OCI-LY3 (cell line): ENCODE measurements around the gene DRC1.

Experiments
- H2AFZ ChIP-seq: fragments of 200-600, 300-600 bp; shearing (Covaris generic); 2 replicates; pipeline ENCODE4 v1.6.0; 2014; ENCODE audit warnings: antibody characterized with exemption, low read depth, low read length
- H3K27ac ChIP-seq: fragments of 200-600, 300-600 bp; sonication (generic); 2 replicates; pipeline ENCODE4 v1.5.1; 2014; ENCODE audit warnings: mild to moderate bottlenecking, low read length, moderate library complexity, mixed read lengths
- H3K27me3 ChIP-seq: fragments of 200-600, 300-600 bp; sonication (generic); 2 replicates; pipeline ENCODE4 v1.6.1; 2014; ENCODE audit warnings: low read depth, low read length, mixed read lengths
- H3K36me3 ChIP-seq: fragments of 200-600, 300-600 bp; sonication (generic); replicated peaks from 2 replicates; pipeline ENCODE3; 2014; ENCODE audit warnings: low read depth, low read length, mixed read lengths
- H3K4me1 ChIP-seq: fragments of 300-600, 200-600 bp; sonication (generic); 2 replicates; pipeline ENCODE4 v1.6.1; 2014; ENCODE audit warnings: low read length, mixed read lengths
- H3K4me2 ChIP-seq: fragments of 200-600, 300-600 bp; sonication (generic); 2 replicates; pipeline ENCODE4 v1.6.1; 2014; ENCODE audit warnings: low read length, mixed read lengths
- H3K4me3 ChIP-seq: fragments of 300-600, 200-600 bp; sonication (generic); 2 replicates; pipeline ENCODE4 v1.5.1; 2014; ENCODE audit warnings: antibody characterized with exemption, mild to moderate bottlenecking, low read length, moderate library complexity
- H3K79me2 ChIP-seq: fragments of 300-600, 200-600 bp; shearing (Covaris generic); 2 replicates; pipeline ENCODE4 v1.6.1; 2014; ENCODE audit warnings: mild to moderate bottlenecking, low read length, mixed read lengths
- H3K9ac ChIP-seq: fragments of 300-600, 200-600 bp; shearing (Covaris generic); 2 replicates; pipeline ENCODE4 v1.6.0; 2014; ENCODE audit warnings: mild to moderate bottlenecking, low read length, moderate library complexity
- H3K9me3 ChIP-seq: fragments of 200-600, 300-600 bp; shearing (Covaris generic); 2 replicates; pipeline ENCODE4 v1.6.1; 2014; ENCODE audit warnings: low read length, mixed read lengths; ENCODE audit not compliant: insufficient read depth
- H4K20me1 ChIP-seq: fragments of 200-600, 300-600 bp; sonication (generic); 2 replicates; pipeline ENCODE4 v1.6.1; 2016; ENCODE audit warnings: low read length, mixed read lengths; ENCODE audit not compliant: insufficient read depth
- EZH2phosphoT487 ChIP-seq: fragments of 200-600 bp; shearing (Covaris generic); IDR thresholded peaks from 2 replicates; pipeline ENCODE4 v1.6.1; 2018; ENCODE audit warnings: antibody characterized with exemption, mixed run types, low read depth
- TF ChIP-seq, protein P1 (sequence below): fragments of 200-600, 300-600 bp; sonication (generic); IDR thresholded peaks from 2 replicates; pipeline ENCODE4 v1.5.1; 2014; ENCODE audit warnings: antibody characterized with exemption, low read length, low read depth

The DRC1 gene

DNA sequence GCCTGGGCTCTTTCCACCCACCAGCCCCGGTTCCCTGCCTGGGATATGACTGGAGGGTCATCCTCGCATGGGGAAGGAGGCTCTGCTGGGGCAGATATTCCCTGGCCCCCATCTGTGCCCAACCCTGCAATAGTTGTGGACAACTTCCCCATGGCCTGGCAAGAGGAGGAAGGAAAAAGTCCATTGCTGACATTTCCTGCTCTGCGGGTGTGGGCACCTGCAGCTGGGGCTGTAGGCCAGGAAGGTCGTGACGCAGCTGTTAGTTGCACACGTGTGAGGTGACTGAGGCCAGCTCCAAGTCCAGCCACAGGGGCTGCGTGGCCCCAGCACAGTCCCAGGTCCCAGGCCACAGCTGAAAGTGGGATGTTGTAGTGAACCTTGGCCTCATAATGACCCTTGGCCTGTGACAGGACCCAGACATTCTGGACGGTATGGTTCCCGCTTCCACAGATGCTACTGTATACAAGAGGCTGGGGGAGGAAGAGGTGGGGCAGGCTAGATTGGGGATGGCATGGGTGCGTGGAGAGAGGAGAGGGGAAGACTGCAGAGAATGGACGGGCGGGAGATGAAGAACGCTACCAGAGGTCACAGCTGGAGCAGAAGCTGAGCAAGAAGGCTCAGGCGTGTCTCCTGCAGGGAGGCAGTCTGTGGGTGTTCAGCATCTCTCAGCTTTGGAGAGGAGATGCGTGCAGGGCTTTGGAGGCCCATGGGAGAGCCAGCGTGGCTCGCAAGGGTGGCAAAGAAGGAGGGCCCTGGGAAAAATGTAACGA is 54.1 kb downstream of the DRC1 start:
- no peak overlapping the region for H3K27ac ChIP-seq

GRCh38 chr2:26456440-26457250 is 54.9 kb downstream of the DRC1 start:
- Histone ChIP-seq H3K79me2 (no peaks in the 10 kb centered on the region), H3K4me2 (no peak overlapping the region), H4K20me1 (no peaks in the 10 kb centered on the region), H3K36me3 (no peaks in the 10 kb centered on the region), H2AFZ (no peak overlapping the region), H3K27ac (no peak overlapping the region), H3K27me3 (no peaks in the 10 kb centered on the region), H3K4me1 (no peaks in the 10 kb centered on the region), H3K9ac (no peak overlapping the region), H3K9me3 (no peaks in the 10 kb centered on the region), H3K4me3 (no peak overlapping the region)
- TF ChIP-seq, protein P1, sequence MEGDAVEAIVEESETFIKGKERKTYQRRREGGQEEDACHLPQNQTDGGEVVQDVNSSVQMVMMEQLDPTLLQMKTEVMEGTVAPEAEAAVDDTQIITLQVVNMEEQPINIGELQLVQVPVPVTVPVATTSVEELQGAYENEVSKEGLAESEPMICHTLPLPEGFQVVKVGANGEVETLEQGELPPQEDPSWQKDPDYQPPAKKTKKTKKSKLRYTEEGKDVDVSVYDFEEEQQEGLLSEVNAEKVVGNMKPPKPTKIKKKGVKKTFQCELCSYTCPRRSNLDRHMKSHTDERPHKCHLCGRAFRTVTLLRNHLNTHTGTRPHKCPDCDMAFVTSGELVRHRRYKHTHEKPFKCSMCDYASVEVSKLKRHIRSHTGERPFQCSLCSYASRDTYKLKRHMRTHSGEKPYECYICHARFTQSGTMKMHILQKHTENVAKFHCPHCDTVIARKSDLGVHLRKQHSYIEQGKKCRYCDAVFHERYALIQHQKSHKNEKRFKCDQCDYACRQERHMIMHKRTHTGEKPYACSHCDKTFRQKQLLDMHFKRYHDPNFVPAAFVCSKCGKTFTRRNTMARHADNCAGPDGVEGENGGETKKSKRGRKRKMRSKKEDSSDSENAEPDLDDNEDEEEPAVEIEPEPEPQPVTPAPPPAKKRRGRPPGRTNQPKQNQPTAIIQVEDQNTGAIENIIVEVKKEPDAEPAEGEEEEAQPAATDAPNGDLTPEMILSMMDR = no peak
- TF ChIP-seq EZH2phosphoT487 = no peak

More for the DNA sequence above, 54.1 kb downstream of the DRC1 start:
- Histone ChIP-seq H3K9ac (no peak overlapping the region), H3K4me2 (no peak overlapping the region), H3K4me1 (no peaks in the 10 kb centered on the region), H4K20me1 (no peaks in the 10 kb centered on the region), H3K4me3 (no peak overlapping the region), H3K27me3 (no peaks in the 10 kb centered on the region), H2AFZ (no peak overlapping the region), H3K36me3 (no peaks in the 10 kb centered on the region), H3K9me3 (no peaks in the 10 kb centered on the region), H3K79me2 (no peaks in the 10 kb centered on the region)
- no peak for TF ChIP-seq EZH2phosphoT487
- TF ChIP-seq, protein P1 = no peak

DNA sequence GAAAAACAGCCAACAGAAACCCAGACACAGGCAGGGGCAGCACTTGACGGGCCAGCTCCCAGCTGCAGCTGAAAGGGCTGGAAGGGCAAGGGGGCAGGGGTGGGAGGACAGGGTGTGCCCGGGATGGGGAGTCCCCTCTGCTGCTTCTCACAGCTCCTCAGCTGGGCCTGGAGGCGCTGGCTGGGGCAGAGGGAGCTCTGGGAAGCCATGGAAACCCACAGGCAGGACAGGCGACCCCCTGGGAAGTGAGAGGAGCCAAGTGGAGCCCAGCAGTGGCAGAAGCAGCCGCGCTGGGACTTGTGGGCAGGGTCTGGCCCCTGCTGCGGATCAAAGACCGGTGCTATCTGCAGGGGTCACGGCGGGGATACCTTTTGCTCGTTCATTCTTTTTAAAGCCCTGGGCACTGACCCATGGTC is 55.5 kb downstream of the DRC1 start:
- Histone ChIP-seq H3K9ac (no peak overlapping the region), H3K36me3 (no peaks in the 10 kb centered on the region), H3K4me1 (0 out of 2 replicates have a peak, but pooled peaks cover under 1% of the 10 kb centered on the region), H3K4me2 (no peak overlapping the region), H3K27me3 (no peaks in the 10 kb centered on the region), H3K4me3 (no peak overlapping the region), H2AFZ (no peak overlapping the region), H4K20me1 (no peaks in the 10 kb centered on the region), H3K79me2 (no peaks in the 10 kb centered on the region), H3K9me3 (no peaks in the 10 kb centered on the region), H3K27ac (no peak overlapping the region)
- no peak for TF ChIP-seq EZH2phosphoT487

DNA sequence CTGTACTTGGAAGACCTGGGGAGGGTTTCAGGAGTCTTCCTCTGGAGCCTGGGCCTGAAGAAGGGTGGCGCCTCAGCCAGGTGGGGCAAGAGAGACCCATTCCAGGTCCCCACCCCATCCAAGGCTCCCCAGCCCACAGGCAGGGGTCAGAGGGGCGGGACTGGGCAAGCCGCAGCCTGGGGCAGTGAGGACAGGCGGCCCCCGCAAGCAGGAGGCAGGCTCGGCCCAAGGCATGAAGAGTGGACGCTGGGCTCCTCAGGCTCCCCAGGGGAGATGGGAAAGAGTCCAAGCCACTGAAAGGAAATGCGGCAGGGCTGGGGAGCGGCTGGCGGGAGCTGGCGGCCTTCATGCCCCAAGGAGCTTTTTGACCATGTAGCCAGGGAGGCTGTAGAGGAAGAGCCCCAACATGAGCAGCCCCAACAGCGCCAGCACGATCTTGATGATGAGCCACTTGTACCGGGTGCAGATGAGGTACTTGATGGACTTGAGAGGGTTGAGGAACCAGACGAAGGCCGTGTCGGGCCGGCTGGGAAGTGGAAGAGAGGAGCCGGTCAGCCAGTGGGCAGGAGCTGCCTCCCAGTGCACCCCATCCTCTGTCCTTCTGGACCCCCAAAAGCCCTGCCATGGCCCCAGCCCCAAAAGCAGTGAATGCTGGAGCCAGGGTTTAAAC is 56.1 kb downstream of the DRC1 start:
- Histone ChIP-seq H3K79me2 (no peaks in the 10 kb centered on the region), H3K9me3 (no peaks in the 10 kb centered on the region), H3K27ac (no peak overlapping the region), H3K4me2 (no peak overlapping the region), H3K36me3 (no peaks in the 10 kb centered on the region), H3K27me3 (no peaks in the 10 kb centered on the region), H3K4me3 (no peak overlapping the region), H3K4me1 (0 out of 2 replicates have a peak, but pooled peaks cover 3% of the 10 kb centered on the region), H3K9ac (no peak overlapping the region), H2AFZ (no peak overlapping the region), H4K20me1 (no peaks in the 10 kb centered on the region)
- TF ChIP-seq, protein P1 = no peak
- TF ChIP-seq EZH2phosphoT487 = no peak
